ENCODE measurements around the gene APOBEC4.

- TF ChIP-seq CTCF (IDR thresholded peaks at IDR 0.05) (no peak), EP300 (IDR thresholded peaks at IDR 0.05) (no peak), POLR2A (IDR thresholded peaks at IDR 0.05) (no peak)
These were observed 46.6 kb upstream of the APOBEC4 start for GRCh38 chr1:183699616-183700160.

Data from stomach (tissue), 4 donors.